Osteoblast (primary cell): Measurements from ENCODE around the gene KCNQ5. TPM values are rescaled to one million over a fixed set of nuclear protein-coding genes. Genes with fewer than 3 reads are reported as not detected.

ENCODE experiments used
- DNase-seq: peaks from one replicate; pipeline ENCODE4 v3.0.0; 2011; ENCODE audit warnings: low spot score, mixed read lengths; ENCODE audit not compliant: insufficient read length; ENCODE audit errors: missing footprints
- H2AFZ ChIP-seq: 2 replicates; pipeline ENCODE4 v1.6.0; 2011; ENCODE audit warnings: mild to moderate bottlenecking, low read length
- H3K27ac ChIP-seq: 2 replicates; pipeline ENCODE4 v1.5.1; 2011; ENCODE audit warnings: mild to moderate bottlenecking, low read depth, low read length, moderate library complexity
- H3K27me3 ChIP-seq: 2 replicates; pipeline ENCODE4 v1.6.0; 2012; ENCODE audit warnings: mild to moderate bottlenecking, control low read depth, inconsistent platforms, low read length, moderate library complexity; ENCODE audit not compliant: insufficient read depth
- H3K36me3 ChIP-seq: 2 replicates; pipeline ENCODE4 v1.5.1; 2011; ENCODE audit warnings: mild to moderate bottlenecking, low read length, control low read depth, moderate library complexity; ENCODE audit not compliant: insufficient read depth
- H3K4me1 ChIP-seq: 2 replicates; pipeline ENCODE4 v1.5.1; 2011; ENCODE audit warnings: mild to moderate bottlenecking, low read length, control low read depth, moderate library complexity; ENCODE audit not compliant: insufficient read depth
- H3K4me2 ChIP-seq: 2 replicates; pipeline ENCODE4 v1.6.0; 2011; ENCODE audit warnings: mild to moderate bottlenecking, low read length; ENCODE audit not compliant: insufficient read depth
- H3K4me3 ChIP-seq: fragments of 200-600 bp; sonication (generic); 3 replicates; pipeline ENCODE4 v1.5.1; 2012; ENCODE audit warnings: mild to moderate bottlenecking, low read length, inconsistent platforms; ENCODE audit not compliant: insufficient read depth
- H3K79me2 ChIP-seq: 2 replicates; pipeline ENCODE4 v1.6.0; 2012; ENCODE audit warnings: mild to moderate bottlenecking, low read length, control low read depth, inconsistent platforms; ENCODE audit not compliant: insufficient read depth
- H3K9me3 ChIP-seq: 2 replicates; pipeline ENCODE4 v1.5.1; 2011; ENCODE audit warnings: low read depth, low read length, control low read depth
- H4K20me1 ChIP-seq: 2 replicates; pipeline ENCODE4 v1.6.0; 2012; ENCODE audit warnings: mild to moderate bottlenecking, low read length, control low read depth; ENCODE audit not compliant: insufficient read depth
- CTCF ChIP-seq: IDR thresholded peaks from 2 replicates; pipeline ENCODE4 v1.5.1; 2011; ENCODE audit warnings: mild to moderate bottlenecking, low read depth, low read length, moderate library complexity; ENCODE audit errors: extremely low read depth
- total RNA-seq: library from RNA; depleted of rRNA; stranded (reverse); fragments of >200 nt; gene quantifications from 2 replicates; pipeline ENCODE4 v1.2.3, GENCODE V29; 2012

The KCNQ5 gene
- total RNA-seq, 1 donor: 4.0 TPM

- no peak for DNase-seq
Measured at GRCh38 chr6:72999995-73000394, 378.1 kb downstream of the KCNQ5 start.

GRCh38 chr6:73000460-73000859 lies 378.6 kb downstream of the KCNQ5 start:
- Histone ChIP-seq H3K79me2 (no peaks in the 10 kb centered on the region), H2AFZ (no peak overlapping the region), H3K4me3 (no peak overlapping the region), H3K9me3 (no peaks in the 10 kb centered on the region), H4K20me1 (no peaks in the 10 kb centered on the region), H3K27me3 (no peaks in the 10 kb centered on the region), H3K27ac (no peak overlapping the region), H3K36me3 (no peaks in the 10 kb centered on the region), H3K4me2 (no peak overlapping the region), H3K4me1 (no peaks in the 10 kb centered on the region)
- no peak for DNase-seq
- no peak for TF ChIP-seq CTCF

More at GRCh38 chr6:72999995-73000394, 378.1 kb downstream of the KCNQ5 start:
- Histone ChIP-seq H3K4me3 (no peak overlapping the region), H3K79me2 (no peaks in the 10 kb centered on the region), H3K27me3 (no peaks in the 10 kb centered on the region), H3K27ac (no peak overlapping the region), H3K4me1 (no peaks in the 10 kb centered on the region), H3K4me2 (no peak overlapping the region), H2AFZ (no peak overlapping the region), H3K9me3 (no peaks in the 10 kb centered on the region), H4K20me1 (no peaks in the 10 kb centered on the region), H3K36me3 (no peaks in the 10 kb centered on the region)
- no peak for TF ChIP-seq CTCF

GRCh38 chr6:73002588-73002987 lies 380.7 kb downstream of the KCNQ5 start:
- no peaks in the 10 kb centered on the region for H3K4me1 ChIP-seq
- no peak for DNase-seq
- H3K27me3 ChIP-seq: no peaks in the 10 kb centered on the region
- no peaks in the 10 kb centered on the region for H3K36me3 ChIP-seq
- no peaks in the 10 kb centered on the region for H3K9me3 ChIP-seq
- no peak for TF ChIP-seq CTCF
- no peak overlapping the region for H3K27ac ChIP-seq
- H3K4me2 ChIP-seq: no peak overlapping the region
- no peak overlapping the region for H3K4me3 ChIP-seq
- H2AFZ ChIP-seq: no peak overlapping the region
- H4K20me1 ChIP-seq: no peaks in the 10 kb centered on the region
- H3K79me2 ChIP-seq: no peaks in the 10 kb centered on the region

GRCh38 chr6:73003302-73003701 lies 381.4 kb downstream of the KCNQ5 start:
- H3K4me1 ChIP-seq: no peaks in the 10 kb centered on the region
- no peaks in the 10 kb centered on the region for H4K20me1 ChIP-seq
- H3K4me3 ChIP-seq: no peak overlapping the region
- TF ChIP-seq CTCF: no peak
- no peaks in the 10 kb centered on the region for H3K79me2 ChIP-seq
- H3K27me3 ChIP-seq: no peaks in the 10 kb centered on the region
- no peaks in the 10 kb centered on the region for H3K9me3 ChIP-seq
- no peak for DNase-seq
- H3K4me2 ChIP-seq: no peak overlapping the region
- no peak overlapping the region for H2AFZ ChIP-seq
- H3K36me3 ChIP-seq: no peaks in the 10 kb centered on the region
- no peak overlapping the region for H3K27ac ChIP-seq
